ENCODE data around the gene JAK3. TPM values are rescaled to one million over a fixed set of nuclear protein-coding genes. Genes with fewer than 3 reads are reported as not detected.

JAK3 gene
- total RNA-seq, 4 donors from 2014 or later = 2.3 to 22.1 (median 8.5) TPM

- peak overlapping the region; percentile 69 to 83 (median 78) for H3K27ac ChIP-seq
- no peak for DNase-seq
- no peak overlapping the region for H3K4me3 ChIP-seq
- no peaks in the 10 kb centered on the region for H3K36me3 ChIP-seq
- peaks cover 24% of the 10 kb centered on the region for H3K27me3 ChIP-seq
- no peaks in the 10 kb centered on the region for H3K9me3 ChIP-seq
- peaks cover 0 to 34% (median 6%) of the 10 kb centered on the region in 4 donors for H3K4me1 ChIP-seq
- 74 to 76% methylated on average over 5 to 14 of the region's 14 CpGs for WGBS, 2 donors (ENCODE audit: low coverage in 1 of 2)
- intact Hi-C loops (cut with DNase I; ENCODE audit: low total_unique reads) = no loop called here
- no peak for TF ChIP-seq POLR2A (IDR thresholded peaks at IDR 0.05)
- TF ChIP-seq EP300 (IDR thresholded peaks at IDR 0.05; ENCODE audit: low read depth) = no peak
- no peak for TF ChIP-seq POLR2AphosphoS5 (IDR thresholded peaks at IDR 0.05)
- TF ChIP-seq, protein P1, sequence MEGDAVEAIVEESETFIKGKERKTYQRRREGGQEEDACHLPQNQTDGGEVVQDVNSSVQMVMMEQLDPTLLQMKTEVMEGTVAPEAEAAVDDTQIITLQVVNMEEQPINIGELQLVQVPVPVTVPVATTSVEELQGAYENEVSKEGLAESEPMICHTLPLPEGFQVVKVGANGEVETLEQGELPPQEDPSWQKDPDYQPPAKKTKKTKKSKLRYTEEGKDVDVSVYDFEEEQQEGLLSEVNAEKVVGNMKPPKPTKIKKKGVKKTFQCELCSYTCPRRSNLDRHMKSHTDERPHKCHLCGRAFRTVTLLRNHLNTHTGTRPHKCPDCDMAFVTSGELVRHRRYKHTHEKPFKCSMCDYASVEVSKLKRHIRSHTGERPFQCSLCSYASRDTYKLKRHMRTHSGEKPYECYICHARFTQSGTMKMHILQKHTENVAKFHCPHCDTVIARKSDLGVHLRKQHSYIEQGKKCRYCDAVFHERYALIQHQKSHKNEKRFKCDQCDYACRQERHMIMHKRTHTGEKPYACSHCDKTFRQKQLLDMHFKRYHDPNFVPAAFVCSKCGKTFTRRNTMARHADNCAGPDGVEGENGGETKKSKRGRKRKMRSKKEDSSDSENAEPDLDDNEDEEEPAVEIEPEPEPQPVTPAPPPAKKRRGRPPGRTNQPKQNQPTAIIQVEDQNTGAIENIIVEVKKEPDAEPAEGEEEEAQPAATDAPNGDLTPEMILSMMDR (IDR thresholded peaks at IDR 0.05) = no peak
- in situ Hi-C loops (cut with MboI; ENCODE audit: low pct_ligation_motif_present in 1 of 4, low pct_unique_long_range_greater_than_20kb in 1 of 4, low sequenced_read_pairs in 3 of 4) = no loop called here
These were observed 962 bp upstream of the JAK3 start for GRCh38 chr19:17848595-17849292.

DNA sequence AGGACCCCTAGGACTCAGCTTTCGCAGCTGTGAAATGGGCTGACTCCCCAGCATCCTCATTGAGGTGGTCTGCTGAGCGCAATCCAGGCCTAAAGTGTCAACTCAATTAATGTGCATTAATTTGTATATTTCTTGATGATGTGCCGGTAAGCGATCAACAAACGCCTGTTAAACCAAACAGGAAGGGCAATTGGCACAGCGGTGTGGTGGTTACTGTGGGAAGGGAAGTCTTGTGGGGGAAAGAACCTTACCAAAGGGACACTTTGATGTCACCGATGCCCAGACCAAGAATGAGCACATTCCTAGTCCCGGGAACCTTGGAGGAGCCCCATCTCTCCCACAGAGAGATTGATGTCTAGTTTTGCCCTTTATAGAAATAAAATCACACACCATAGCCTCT lies 1.6 kb downstream of the JAK3 start:
- in situ Hi-C loops (cut with MboI; ENCODE audit: low pct_ligation_motif_present in 1 of 4, low pct_unique_long_range_greater_than_20kb in 1 of 4, low sequenced_read_pairs in 3 of 4) (no loop called here), intact Hi-C loops (cut with DNase I; ENCODE audit: low total_unique reads) (no loop called here)
- Histone ChIP-seq H3K4me1 (peaks cover 0 to 49% (median 18%) of the 10 kb centered on the region in 4 donors), H3K27me3 (peaks cover 41% of the 10 kb centered on the region), H3K9me3 (no peaks in the 10 kb centered on the region), H3K4me3 (no peak overlapping the region), H3K27ac (peak overlapping the region in 1 of 4 donors; percentile 83), H3K36me3 (no peaks in the 10 kb centered on the region)
- TF ChIP-seq POLR2AphosphoS5 (IDR thresholded peaks at IDR 0.05) (no peak), POLR2A (IDR thresholded peaks at IDR 0.05) (no peak), EP300 (IDR thresholded peaks at IDR 0.05; ENCODE audit: low read depth) (no peak)
- TF ChIP-seq, protein P1 (IDR thresholded peaks at IDR 0.05) = no peak
- WGBS, 2 donors (ENCODE audit: low coverage in 1 of 2) = 64 to 72% methylated on average over 3 to 8 of the region's 8 CpGs
- peak; percentile 23 for DNase-seq

DNA sequence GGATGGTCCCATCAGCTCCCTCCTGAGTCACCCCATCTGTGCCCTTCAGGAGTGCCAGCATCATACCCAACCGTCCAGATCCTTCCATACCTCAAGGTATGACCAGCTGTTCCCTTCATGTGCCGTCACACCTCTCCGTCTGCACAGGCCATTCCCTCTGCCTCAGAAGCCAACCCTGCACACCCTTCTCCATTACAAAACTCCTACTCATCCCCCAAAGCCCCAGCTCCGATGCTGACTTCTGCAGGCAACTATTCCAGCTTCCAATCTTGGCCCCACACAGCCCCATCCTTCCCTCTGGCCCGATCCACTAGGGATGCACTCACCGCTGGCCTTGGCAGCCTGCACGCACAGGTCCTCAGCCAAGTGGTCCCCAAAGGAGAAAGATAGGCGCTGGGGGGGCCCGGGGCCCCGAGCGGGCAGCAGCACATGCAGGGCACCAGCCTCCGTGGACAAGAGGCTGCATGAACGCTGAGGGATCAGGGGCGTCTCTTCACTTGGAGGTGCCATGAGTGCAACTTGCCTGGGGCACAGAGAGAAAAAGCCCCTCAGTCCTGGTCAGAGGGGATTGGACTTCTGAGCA lies 3.8 kb downstream of the JAK3 start:
- H3K4me1 ChIP-seq = peaks cover 0 to 38% (median 18%) of the 10 kb centered on the region in 4 donors

DNA sequence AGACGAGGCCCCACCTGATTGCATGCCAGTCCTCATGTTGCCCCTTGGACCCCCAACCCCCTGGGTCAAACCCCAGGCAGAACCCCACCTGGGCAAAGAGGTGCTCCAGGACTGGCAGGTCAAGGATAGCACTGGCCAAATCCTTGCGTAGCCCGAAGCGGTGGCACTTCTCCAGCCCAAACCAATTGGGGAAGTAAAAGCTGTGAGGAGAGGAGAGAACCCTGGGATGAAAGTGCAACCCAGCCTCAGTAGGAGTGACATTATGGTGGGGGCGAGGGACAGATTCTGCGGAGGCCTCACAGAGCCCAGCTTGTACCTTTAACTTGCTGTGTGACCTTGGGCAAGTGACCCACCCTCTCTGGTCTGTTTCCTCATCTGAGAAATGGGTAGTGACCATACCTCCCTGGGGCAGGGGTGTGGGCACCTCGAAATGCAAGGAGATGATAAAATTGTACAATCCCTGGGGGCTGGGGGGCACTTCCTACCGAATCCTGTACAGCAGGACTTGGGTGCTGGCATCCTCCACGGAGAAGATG lies 4.4 kb downstream of the JAK3 start:
- Histone ChIP-seq H3K9me3 (no peaks in the 10 kb centered on the region), H3K27ac (no peak overlapping the region), H3K4me3 (no peak overlapping the region), H3K4me1 (peaks cover 0 to 32% (median 18%) of the 10 kb centered on the region in 4 donors), H3K36me3 (no peaks in the 10 kb centered on the region), H3K27me3 (peaks cover 53% of the 10 kb centered on the region)
- no peak for DNase-seq
- TF ChIP-seq EP300 (IDR thresholded peaks at IDR 0.05; ENCODE audit: low read depth) = no peak
- no peak for TF ChIP-seq POLR2A (IDR thresholded peaks at IDR 0.05)
- TF ChIP-seq POLR2AphosphoS5 (IDR thresholded peaks at IDR 0.05) = no peak
- TF ChIP-seq, protein P1 (IDR thresholded peaks at IDR 0.05) = no peak
- in situ Hi-C loops (cut with MboI; ENCODE audit: low pct_ligation_motif_present in 1 of 4, low pct_unique_long_range_greater_than_20kb in 1 of 4, low sequenced_read_pairs in 3 of 4) (no loop called here), intact Hi-C loops (cut with DNase I; ENCODE audit: low total_unique reads) (no loop called here)
- WGBS, 2 donors (ENCODE audit: low coverage in 1 of 2) = 79 to 88% methylated on average over 2 to 8 of the region's 9 CpGs

More for the DNA sequence above, 3.8 kb downstream of the JAK3 start:
- H3K4me3 ChIP-seq = no peak overlapping the region
- H3K27me3 ChIP-seq = peaks cover 53% of the 10 kb centered on the region
- in situ Hi-C loops (cut with MboI; ENCODE audit: low pct_ligation_motif_present in 1 of 4, low pct_unique_long_range_greater_than_20kb in 1 of 4, low sequenced_read_pairs in 3 of 4) (no loop called here), intact Hi-C loops (cut with DNase I; ENCODE audit: low total_unique reads) (no loop called here)
- no peak overlapping the region for H3K27ac ChIP-seq
- H3K9me3 ChIP-seq = no peaks in the 10 kb centered on the region
- TF ChIP-seq EP300 (IDR thresholded peaks at IDR 0.05; ENCODE audit: low read depth) = no peak
- no peak for TF ChIP-seq POLR2AphosphoS5 (IDR thresholded peaks at IDR 0.05)
- TF ChIP-seq POLR2A (IDR thresholded peaks at IDR 0.05) = no peak
- TF ChIP-seq, protein P1 (IDR thresholded peaks at IDR 0.05) = no peak
- H3K36me3 ChIP-seq = no peaks in the 10 kb centered on the region
- no peak for DNase-seq
- WGBS, 2 donors (ENCODE audit: low coverage in 1 of 2) = 70 to 86% methylated on average over 5 to 14 of the region's 14 CpGs
